HCT116 (cell line): ENCODE data around the gene ZC3H12C. TPM values are rescaled to one million over a fixed set of nuclear protein-coding genes. Genes with fewer than 3 reads are reported as not detected.

Source experiments
- ATAC-seq: fragments of 200-7000 bp; cut with Tn5 transposase; 2 replicates; pipeline ENCODE4 v1.9.1; 2020; ENCODE audit warnings: mild to moderate bottlenecking, moderate library complexity
- BruUV-seq: library from RNA; stranded (reverse); fragments of 400-500 nt; replicated peaks from 2 replicates; lab custom pipeline; 2021; lab: Mats Ljungman, UMichigan
- CTCF ChIA-PET: fragments of 300-600 bp; sonication (Branson Sonifier 250); formaldehyde crosslinking; loops from one replicate; lab custom pipeline; 2021; ENCODE audit warnings: antibody characterized with exemption; lab: Charles Lee
- POLR2A ChIA-PET: fragments of 300-600, 350-600 bp; sonication (Branson Sonifier 250); formaldehyde crosslinking; loops from one replicate; lab custom pipeline; 2021; ENCODE audit warnings: antibody characterized with exemption; lab: Charles Lee
- RAD21 ChIA-PET, 2 experiments: fragments of 300-600 bp; sonication (Branson Sonifier 250); formaldehyde crosslinking; loops; one replicate each; lab custom pipeline; 2023; ENCODE audit warnings: low total read pairs in 2 of 2; ENCODE audit not compliant: uncharacterized antibody in 2 of 2, unreplicated experiment in 2 of 2, low non-redundant PET in 1 of 2; lab: Charles Lee
- DNase-seq: peaks from one replicate; pipeline ENCODE4 v3.0.0-alpha.2; 2010; ENCODE audit warnings: low read depth, low spot score
- H2AFZ ChIP-seq: fragments of 200-600 bp; shearing (Covaris generic), sonication (generic); 2 replicates; pipeline ENCODE4 v1.6.1; 2017; ENCODE audit warnings: low read depth, mixed run types, mixed read lengths, antibody characterized with exemption, low read length; ENCODE audit not compliant: poor library complexity, severe bottlenecking
- H3K27ac ChIP-seq: 2 replicates; pipeline ENCODE4 v1.5.1; 2012; ENCODE audit warnings: low read depth, low read length
- H3K27me3 ChIP-seq: fragments of 200-600 bp; sonication (generic); 2 replicates; pipeline ENCODE4 v1.6.1; 2016; ENCODE audit warnings: mixed run types, low read length, mixed read lengths; ENCODE audit not compliant: insufficient read depth
- H3K36me3 ChIP-seq, 2 experiments: fragments of 200-500 bp in 1 of 2; fragments of 200-600 bp in 1 of 2; sonication (Bioruptor generic) in 1 of 2; sonication (generic) in 1 of 2; 2 replicates each; pipeline versions ENCODE4 v1.5.1 to v1.6.1; 2014 to 2016; ENCODE audit warnings: low read length in 2 of 2, inconsistent platforms in 1 of 2, mixed read lengths in 1 of 2, mixed run types in 1 of 2; ENCODE audit not compliant: insufficient read depth in 2 of 2, control insufficient read depth in 1 of 2
- H3K4me1 ChIP-seq, 2 experiments: fragments of 200-600 bp in 1 of 2; sonication (generic) in 1 of 2; 2 replicates each; pipeline versions ENCODE4 v1.5.1 to v1.6.1; 2012 to 2017; ENCODE audit warnings: low read length in 2 of 2, inconsistent platforms in 1 of 2, mild to moderate bottlenecking in 1 of 2, mixed read lengths in 1 of 2, mixed run types in 1 of 2, moderate library complexity in 1 of 2; ENCODE audit not compliant: insufficient read depth in 2 of 2, control insufficient read depth in 1 of 2
- H3K4me2 ChIP-seq: fragments of 200-600 bp; sonication (generic); 2 replicates; pipeline ENCODE4 v1.6.1; 2017; ENCODE audit warnings: mixed run types, low read length, mixed read lengths
- H3K4me3 ChIP-seq, 2 experiments: fragments of 200-600 bp in 1 of 2; sonication (generic) in 1 of 2; replicated peaks in 1 of 2; 2 replicates each; pipeline ENCODE4 v1.5.1; 2011 to 2016; ENCODE audit warnings: low read length in 2 of 2, control low read depth in 1 of 2, low read depth in 1 of 2, mild to moderate bottlenecking in 1 of 2, mixed read lengths in 1 of 2, mixed run types in 1 of 2
- H3K79me2 ChIP-seq: fragments of 200-600 bp; sonication (generic); 2 replicates; pipeline ENCODE4 v1.6.1; 2017; ENCODE audit warnings: mild to moderate bottlenecking, mixed run types, low read length, moderate library complexity, mixed read lengths; ENCODE audit not compliant: insufficient read depth
- H3K9ac ChIP-seq: fragments of 200-600 bp; sonication (generic); 2 replicates; pipeline ENCODE4 v1.6.1; 2016; ENCODE audit warnings: low read length, mixed read lengths
- H3K9me2 ChIP-seq: fragments of 200-600 bp; sonication (generic), shearing (Covaris generic); 2 replicates; pipeline ENCODE4 v1.6.1; 2017; ENCODE audit warnings: mixed run types, mild to moderate bottlenecking, moderate library complexity; ENCODE audit not compliant: insufficient read depth
- H3K9me3 ChIP-seq, 2 experiments: fragments of 200-500 bp in 1 of 2; fragments of 200-600 bp in 1 of 2; sonication (Bioruptor generic) in 1 of 2; sonication (generic) in 1 of 2; 2 replicates each; pipeline ENCODE4 v1.6.1; 2014 to 2017; ENCODE audit warnings: low read length in 2 of 2, mixed read lengths in 2 of 2, inconsistent platforms in 1 of 2, low read depth in 1 of 2, mild to moderate bottlenecking in 1 of 2, mixed run types in 1 of 2, moderate library complexity in 1 of 2; ENCODE audit not compliant: control insufficient read depth in 1 of 2, insufficient read depth in 1 of 2
- H4K20me1 ChIP-seq: fragments of 200-600 bp; sonication (generic), shearing (Covaris generic); 2 replicates; pipeline ENCODE4 v1.6.1; 2017; ENCODE audit warnings: mixed run types, mild to moderate bottlenecking, moderate library complexity; ENCODE audit not compliant: insufficient read depth
- ELF1 ChIP-seq: IDR thresholded peaks from 2 replicates; pipeline ENCODE4 v1.6.1; 2012; ENCODE audit warnings: low read depth, borderline replicate concordance
- EZH2 ChIP-seq: fragments of 200-600 bp; sonication (generic); IDR thresholded peaks from 2 replicates; pipeline ENCODE4 v1.6.1; 2017; ENCODE audit warnings: antibody characterized with exemption, mixed run types
- EZH2phosphoT487 ChIP-seq: fragments of 200-600 bp; IDR thresholded peaks from 2 replicates; pipeline ENCODE4 v1.6.1; 2018; ENCODE audit warnings: antibody characterized with exemption, borderline replicate concordance
- JUND ChIP-seq: IDR thresholded peaks from 2 replicates; pipeline ENCODE4 v1.6.1; 2012
- SIN3A ChIP-seq: IDR thresholded peaks from 2 replicates; pipeline ENCODE4 v1.6.1; 2012; ENCODE audit warnings: low read depth
- SRF ChIP-seq: IDR thresholded peaks from 2 replicates; pipeline ENCODE4 v1.6.1; 2012; ENCODE audit warnings: low read depth
- TCF7L2 ChIP-seq: IDR thresholded peaks from 2 replicates; pipeline ENCODE4 v1.7.0; 2011; ENCODE audit warnings: borderline replicate concordance, inconsistent platforms; ENCODE audit not compliant: insufficient read depth, insufficient read length; ENCODE audit errors: extremely low read depth
- ZFX ChIP-seq: fragments of 450-650 bp; IDR thresholded peaks from 2 replicates; pipeline ENCODE4 v1.6.1; 2017
- intact Hi-C: fragments of 100-400 bp; cut with micrococcal nuclease; formaldehyde crosslinking; loops from 2 replicates; pipeline ENCODE4 v1.10.0; 2022
- total RNA-seq: library from RNA; stranded (reverse); gene quantifications from one replicate; pipeline ENCODE4 v1.2.1, GENCODE V29; 2021; ENCODE audit not compliant: unreplicated experiment
- TF ChIP-seq, protein P1 (sequence below): IDR thresholded peaks from 2 replicates; pipeline ENCODE4 v1.6.1; 2011; ENCODE audit warnings: mild to moderate bottlenecking, low read length, moderate library complexity; ENCODE audit not compliant: insufficient replicate concordance; ENCODE audit errors: extremely low read depth
- TF ChIP-seq, protein P2 (sequence below): IDR thresholded peaks from 2 replicates; pipeline ENCODE4 v1.6.1; 2012; ENCODE audit warnings: low read depth

The ZC3H12C gene
- total RNA-seq, 1 experiment from 2014 or later: 10.2 TPM

DNA sequence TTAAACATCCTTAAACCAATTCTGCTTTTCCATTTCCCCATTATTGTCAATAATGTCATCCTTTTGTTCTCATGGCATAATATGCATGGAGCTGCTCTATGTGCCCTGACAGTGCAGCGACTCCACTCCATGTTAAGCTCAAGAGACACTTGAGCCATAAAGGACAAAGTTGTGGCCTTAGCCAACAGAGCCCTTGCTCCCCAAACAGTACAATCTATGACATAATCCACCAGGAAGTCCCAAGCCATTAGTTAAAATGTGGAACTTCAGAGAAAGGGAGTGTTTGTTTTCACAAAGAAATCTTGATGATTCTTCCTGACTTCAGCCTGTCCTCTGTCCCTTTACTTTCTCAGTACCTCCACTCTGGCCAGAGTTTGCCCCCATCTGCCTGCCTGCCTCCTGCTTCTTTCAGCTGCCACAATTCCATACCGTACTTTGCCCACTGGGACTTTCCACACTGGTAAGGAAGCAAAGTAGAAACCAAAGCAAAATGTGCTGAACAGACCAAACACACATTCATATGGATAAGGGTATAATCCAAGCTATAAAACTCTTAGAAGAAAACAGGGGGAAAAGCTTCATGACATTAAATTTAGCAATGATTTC, 46.3 kb upstream of the ZC3H12C start:
- Histone ChIP-seq H3K27me3 (no peaks in the 10 kb centered on the region), H3K4me1 (no peaks in the 10 kb centered on the region), H3K9ac (no peak overlapping the region), H3K9me2 (no peaks in the 10 kb centered on the region), H3K4me2 (no peak overlapping the region), H3K79me2 (no peaks in the 10 kb centered on the region), H3K27ac (no peak overlapping the region), H3K4me3 (no peak overlapping the region), H3K36me3 (no peaks in the 10 kb centered on the region), H3K9me3 (no peaks in the 10 kb centered on the region), H2AFZ (no peak overlapping the region), H4K20me1 (no peaks in the 10 kb centered on the region)
- intact Hi-C loops: no loop called here
- no peak for TF ChIP-seq SIN3A
- no peak for TF ChIP-seq SRF
- no peak for TF ChIP-seq TCF7L2
- TF ChIP-seq, protein P1, sequence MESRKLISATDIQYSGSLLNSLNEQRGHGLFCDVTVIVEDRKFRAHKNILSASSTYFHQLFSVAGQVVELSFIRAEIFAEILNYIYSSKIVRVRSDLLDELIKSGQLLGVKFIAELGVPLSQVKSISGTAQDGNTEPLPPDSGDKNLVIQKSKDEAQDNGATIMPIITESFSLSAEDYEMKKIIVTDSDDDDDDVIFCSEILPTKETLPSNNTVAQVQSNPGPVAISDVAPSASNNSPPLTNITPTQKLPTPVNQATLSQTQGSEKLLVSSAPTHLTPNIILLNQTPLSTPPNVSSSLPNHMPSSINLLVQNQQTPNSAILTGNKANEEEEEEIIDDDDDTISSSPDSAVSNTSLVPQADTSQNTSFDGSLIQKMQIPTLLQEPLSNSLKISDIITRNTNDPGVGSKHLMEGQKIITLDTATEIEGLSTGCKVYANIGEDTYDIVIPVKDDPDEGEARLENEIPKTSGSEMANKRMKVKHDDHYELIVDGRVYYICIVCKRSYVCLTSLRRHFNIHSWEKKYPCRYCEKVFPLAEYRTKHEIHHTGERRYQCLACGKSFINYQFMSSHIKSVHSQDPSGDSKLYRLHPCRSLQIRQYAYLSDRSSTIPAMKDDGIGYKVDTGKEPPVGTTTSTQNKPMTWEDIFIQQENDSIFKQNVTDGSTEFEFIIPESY: no peak
- no peak for TF ChIP-seq JUND
- TF ChIP-seq ZFX: no peak
- TF ChIP-seq, protein P2, sequence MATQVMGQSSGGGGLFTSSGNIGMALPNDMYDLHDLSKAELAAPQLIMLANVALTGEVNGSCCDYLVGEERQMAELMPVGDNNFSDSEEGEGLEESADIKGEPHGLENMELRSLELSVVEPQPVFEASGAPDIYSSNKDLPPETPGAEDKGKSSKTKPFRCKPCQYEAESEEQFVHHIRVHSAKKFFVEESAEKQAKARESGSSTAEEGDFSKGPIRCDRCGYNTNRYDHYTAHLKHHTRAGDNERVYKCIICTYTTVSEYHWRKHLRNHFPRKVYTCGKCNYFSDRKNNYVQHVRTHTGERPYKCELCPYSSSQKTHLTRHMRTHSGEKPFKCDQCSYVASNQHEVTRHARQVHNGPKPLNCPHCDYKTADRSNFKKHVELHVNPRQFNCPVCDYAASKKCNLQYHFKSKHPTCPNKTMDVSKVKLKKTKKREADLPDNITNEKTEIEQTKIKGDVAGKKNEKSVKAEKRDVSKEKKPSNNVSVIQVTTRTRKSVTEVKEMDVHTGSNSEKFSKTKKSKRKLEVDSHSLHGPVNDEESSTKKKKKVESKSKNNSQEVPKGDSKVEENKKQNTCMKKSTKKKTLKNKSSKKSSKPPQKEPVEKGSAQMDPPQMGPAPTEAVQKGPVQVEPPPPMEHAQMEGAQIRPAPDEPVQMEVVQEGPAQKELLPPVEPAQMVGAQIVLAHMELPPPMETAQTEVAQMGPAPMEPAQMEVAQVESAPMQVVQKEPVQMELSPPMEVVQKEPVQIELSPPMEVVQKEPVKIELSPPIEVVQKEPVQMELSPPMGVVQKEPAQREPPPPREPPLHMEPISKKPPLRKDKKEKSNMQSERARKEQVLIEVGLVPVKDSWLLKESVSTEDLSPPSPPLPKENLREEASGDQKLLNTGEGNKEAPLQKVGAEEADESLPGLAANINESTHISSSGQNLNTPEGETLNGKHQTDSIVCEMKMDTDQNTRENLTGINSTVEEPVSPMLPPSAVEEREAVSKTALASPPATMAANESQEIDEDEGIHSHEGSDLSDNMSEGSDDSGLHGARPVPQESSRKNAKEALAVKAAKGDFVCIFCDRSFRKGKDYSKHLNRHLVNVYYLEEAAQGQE: no peak
- TF ChIP-seq EZH2phosphoT487: no peak
- TF ChIP-seq EZH2: no peak
- TF ChIP-seq ELF1: no peak
- ChIA-PET POLR2A (no interaction called here), CTCF (no interaction called here), RAD21 (no interaction called here)
- DNase-seq: no peak
- no TSS peak for BruUV-seq
- no peak for ATAC-seq
